ENCODE results near the gene SLC30A4.
A peak's percentile ranks its signal among the peaks of the same experiment; 100 is the strongest.

GRCh38 chr15:45454814-45455213 is 67.7 kb downstream of the SLC30A4 start:
- peak in 2 of 3 donors; percentile 35 to 39 for TF ChIP-seq POLR2AphosphoS5 (IDR thresholded peaks at IDR 0.05)
- TF ChIP-seq, protein P1, sequence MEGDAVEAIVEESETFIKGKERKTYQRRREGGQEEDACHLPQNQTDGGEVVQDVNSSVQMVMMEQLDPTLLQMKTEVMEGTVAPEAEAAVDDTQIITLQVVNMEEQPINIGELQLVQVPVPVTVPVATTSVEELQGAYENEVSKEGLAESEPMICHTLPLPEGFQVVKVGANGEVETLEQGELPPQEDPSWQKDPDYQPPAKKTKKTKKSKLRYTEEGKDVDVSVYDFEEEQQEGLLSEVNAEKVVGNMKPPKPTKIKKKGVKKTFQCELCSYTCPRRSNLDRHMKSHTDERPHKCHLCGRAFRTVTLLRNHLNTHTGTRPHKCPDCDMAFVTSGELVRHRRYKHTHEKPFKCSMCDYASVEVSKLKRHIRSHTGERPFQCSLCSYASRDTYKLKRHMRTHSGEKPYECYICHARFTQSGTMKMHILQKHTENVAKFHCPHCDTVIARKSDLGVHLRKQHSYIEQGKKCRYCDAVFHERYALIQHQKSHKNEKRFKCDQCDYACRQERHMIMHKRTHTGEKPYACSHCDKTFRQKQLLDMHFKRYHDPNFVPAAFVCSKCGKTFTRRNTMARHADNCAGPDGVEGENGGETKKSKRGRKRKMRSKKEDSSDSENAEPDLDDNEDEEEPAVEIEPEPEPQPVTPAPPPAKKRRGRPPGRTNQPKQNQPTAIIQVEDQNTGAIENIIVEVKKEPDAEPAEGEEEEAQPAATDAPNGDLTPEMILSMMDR (IDR thresholded peaks at IDR 0.05): no peak
- TF ChIP-seq POLR2A (IDR thresholded peaks at IDR 0.05): no peak
